ENCODE data around the gene TUBA3D. TPM values are rescaled to one million over a fixed set of nuclear protein-coding genes. Genes with fewer than 3 reads are reported as not detected.
"Not testable (repeated sequence)": the region's sequence is repeated elsewhere in the genome, so short reads cannot be mapped to it uniquely, and the experiment has no call there.

Gene TUBA3D
- total and polyA plus RNA-seq, 4 donors = 0.02 TPM; not detected in 3

GRCh38 chr2:131521961-131522781, 46.3 kb downstream of the TUBA3D start:
- no peak overlapping the region for H3K9ac ChIP-seq (ENCODE audit: insufficient read depth in 1 of 2, low read length in 2 of 2)
- WGBS, 2 donors = 87 to 91% methylated on average over 20 of the region's 20 CpGs
- TF ChIP-seq, protein P1, sequence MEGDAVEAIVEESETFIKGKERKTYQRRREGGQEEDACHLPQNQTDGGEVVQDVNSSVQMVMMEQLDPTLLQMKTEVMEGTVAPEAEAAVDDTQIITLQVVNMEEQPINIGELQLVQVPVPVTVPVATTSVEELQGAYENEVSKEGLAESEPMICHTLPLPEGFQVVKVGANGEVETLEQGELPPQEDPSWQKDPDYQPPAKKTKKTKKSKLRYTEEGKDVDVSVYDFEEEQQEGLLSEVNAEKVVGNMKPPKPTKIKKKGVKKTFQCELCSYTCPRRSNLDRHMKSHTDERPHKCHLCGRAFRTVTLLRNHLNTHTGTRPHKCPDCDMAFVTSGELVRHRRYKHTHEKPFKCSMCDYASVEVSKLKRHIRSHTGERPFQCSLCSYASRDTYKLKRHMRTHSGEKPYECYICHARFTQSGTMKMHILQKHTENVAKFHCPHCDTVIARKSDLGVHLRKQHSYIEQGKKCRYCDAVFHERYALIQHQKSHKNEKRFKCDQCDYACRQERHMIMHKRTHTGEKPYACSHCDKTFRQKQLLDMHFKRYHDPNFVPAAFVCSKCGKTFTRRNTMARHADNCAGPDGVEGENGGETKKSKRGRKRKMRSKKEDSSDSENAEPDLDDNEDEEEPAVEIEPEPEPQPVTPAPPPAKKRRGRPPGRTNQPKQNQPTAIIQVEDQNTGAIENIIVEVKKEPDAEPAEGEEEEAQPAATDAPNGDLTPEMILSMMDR (IDR thresholded peaks at IDR 0.05; ENCODE audit: control extremely low read depth, extremely low read depth) = no peak
- peaks cover 0 to 25% (median 2%) of the 10 kb centered on the region in 4 donors for H3K36me3 ChIP-seq (ENCODE audit: control insufficient read depth in 4 of 4, insufficient read depth in 4 of 4, low read length in 4 of 4)
- H3K9me3 ChIP-seq (ENCODE audit: control insufficient read depth in 4 of 4, insufficient read depth in 3 of 4, low read length in 3 of 4) = no peaks in the 10 kb centered on the region
- no peaks in the 10 kb centered on the region for H3K4me1 ChIP-seq (ENCODE audit: control insufficient read depth in 5 of 5, insufficient read depth in 5 of 5, low read length in 5 of 5)
- ATAC-seq (ENCODE audit: insufficient read depth, low FRiP score) (no peak), DNase-seq (no peak)
- H3K27me3 ChIP-seq (ENCODE audit: control insufficient read depth in 3 of 3, insufficient read depth in 3 of 3, low read length in 2 of 3) = no peaks in the 10 kb centered on the region
- H3K27ac ChIP-seq (ENCODE audit: low read depth in 1 of 2, low read length in 1 of 2) = no peak overlapping the region
- no peak overlapping the region for H3K4me3 ChIP-seq

DNA sequence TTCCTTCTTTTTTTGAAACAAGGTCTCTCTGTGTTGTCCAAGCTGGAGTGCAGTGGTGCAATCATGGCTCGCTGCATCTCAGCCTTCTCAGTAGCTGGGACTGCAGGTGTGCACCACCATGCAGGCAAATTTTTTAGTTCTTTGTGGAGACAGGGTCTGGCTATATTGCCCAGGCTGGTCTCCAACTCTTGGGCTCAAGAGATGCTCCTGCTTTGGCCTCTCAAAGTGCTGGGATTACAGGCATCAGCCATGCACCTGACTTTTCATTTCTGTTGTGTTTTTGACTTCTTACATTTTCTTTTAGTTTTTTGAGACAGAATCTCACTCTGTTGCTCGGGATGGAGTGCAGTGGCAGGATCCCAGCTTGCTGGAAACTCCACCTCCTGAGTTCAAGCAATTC, 49.3 kb downstream of the TUBA3D start:
- not testable (repeated sequence) for ATAC-seq (ENCODE audit: insufficient read depth, low FRiP score); H3K27me3 ChIP-seq (ENCODE audit: control insufficient read depth in 3 of 3, insufficient read depth in 3 of 3, low read length in 2 of 3); H3K9me3 ChIP-seq (ENCODE audit: control insufficient read depth in 4 of 4, insufficient read depth in 3 of 4, low read length in 3 of 4); H3K4me1 ChIP-seq (ENCODE audit: control insufficient read depth in 5 of 5, insufficient read depth in 5 of 5, low read length in 5 of 5); H3K9ac ChIP-seq (ENCODE audit: insufficient read depth in 1 of 2, low read length in 2 of 2); H3K27ac ChIP-seq (ENCODE audit: low read depth in 1 of 2, low read length in 1 of 2); H3K4me3 ChIP-seq; DNase-seq; H3K36me3 ChIP-seq (ENCODE audit: control insufficient read depth in 4 of 4, insufficient read depth in 4 of 4, low read length in 4 of 4)
- 88 to 90% methylated on average over 2 of the region's 2 CpGs for WGBS, 2 donors

GRCh38 chr2:131527131-131528001, 51.4 kb downstream of the TUBA3D start, which contains the start of gene CCDC74A:
CCDC74A (plus strand) TSS chr2:131527888; CDS start chr2:131527971, 83 bp downstream.
- ATAC-seq (ENCODE audit: insufficient read depth, low FRiP score) (peak; percentile 86), DNase-seq (peak; percentile 58 to 63 (median 58))
- not testable (repeated sequence) for H3K36me3 ChIP-seq (ENCODE audit: control insufficient read depth in 4 of 4, insufficient read depth in 4 of 4, low read length in 4 of 4); H3K27me3 ChIP-seq (ENCODE audit: control insufficient read depth in 3 of 3, insufficient read depth in 3 of 3, low read length in 2 of 3); H3K9me3 ChIP-seq (ENCODE audit: control insufficient read depth in 4 of 4, insufficient read depth in 3 of 4, low read length in 3 of 4); H3K27ac ChIP-seq (ENCODE audit: low read depth in 1 of 2, low read length in 1 of 2); H3K4me1 ChIP-seq (ENCODE audit: control insufficient read depth in 5 of 5, insufficient read depth in 5 of 5, low read length in 5 of 5); H3K4me3 ChIP-seq; H3K9ac ChIP-seq (ENCODE audit: insufficient read depth in 1 of 2, low read length in 2 of 2)
- 33 to 38% methylated on average over 39 to 41 of the region's 47 CpGs for WGBS, 2 donors

- peak in 1 of 3 donors; percentile 24 for DNase-seq
- H3K36me3 ChIP-seq (ENCODE audit: control insufficient read depth in 4 of 4, insufficient read depth in 4 of 4, low read length in 4 of 4); H3K9me3 ChIP-seq (ENCODE audit: control insufficient read depth in 4 of 4, insufficient read depth in 3 of 4, low read length in 3 of 4); H3K27me3 ChIP-seq (ENCODE audit: control insufficient read depth in 3 of 3, insufficient read depth in 3 of 3, low read length in 2 of 3); H3K9ac ChIP-seq (ENCODE audit: insufficient read depth in 1 of 2, low read length in 2 of 2); H3K4me3 ChIP-seq; H3K27ac ChIP-seq (ENCODE audit: low read depth in 1 of 2, low read length in 1 of 2); H3K4me1 ChIP-seq (ENCODE audit: control insufficient read depth in 5 of 5, insufficient read depth in 5 of 5, low read length in 5 of 5); ATAC-seq (ENCODE audit: insufficient read depth, low FRiP score): not testable (repeated sequence)
- 63 to 71% methylated on average over 22 to 25 of the region's 26 CpGs for WGBS, 2 donors
These were observed 53.3 kb downstream of the TUBA3D start for GRCh38 chr2:131528981-131529863.

DNA sequence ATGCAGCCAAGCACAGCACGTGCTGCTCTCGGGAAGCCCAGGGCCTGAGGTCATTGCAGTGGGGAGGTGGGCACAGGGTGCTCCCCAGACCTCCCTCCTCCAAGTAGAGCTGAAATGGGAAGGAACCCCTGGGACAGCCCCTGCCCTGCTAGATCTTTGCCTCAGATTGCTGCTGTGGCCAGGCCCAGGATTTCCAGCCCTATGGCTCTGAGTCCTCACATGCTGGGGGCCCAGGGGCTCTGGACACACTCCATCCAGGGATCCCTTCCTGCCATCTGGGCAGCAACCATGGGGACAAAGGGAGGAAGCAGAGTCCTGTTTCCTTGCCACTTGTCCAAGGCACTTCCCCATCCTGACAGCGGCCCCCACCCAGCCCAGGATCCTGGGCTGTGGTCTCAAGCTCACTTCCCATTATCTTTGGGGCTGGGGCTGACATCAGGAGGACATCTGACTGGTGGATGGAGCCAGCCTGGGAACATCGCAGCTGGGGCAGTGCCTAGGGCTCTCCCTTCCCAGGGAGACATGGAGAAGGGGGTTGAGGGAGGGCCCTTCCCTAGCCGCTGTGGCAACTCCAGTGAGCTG, 54.0 kb downstream of the TUBA3D start:
- WGBS, 2 donors = 83 to 88% methylated on average over 4 to 5 of the region's 5 CpGs
- not testable (repeated sequence) for DNase-seq; H3K27ac ChIP-seq (ENCODE audit: low read depth in 1 of 2, low read length in 1 of 2)

GRCh38 chr2:131530626-131531344, 54.9 kb downstream of the TUBA3D start:
- not testable (repeated sequence) for H3K27me3 ChIP-seq (ENCODE audit: control insufficient read depth in 3 of 3, insufficient read depth in 3 of 3, low read length in 2 of 3); H3K9me3 ChIP-seq (ENCODE audit: control insufficient read depth in 4 of 4, insufficient read depth in 3 of 4, low read length in 3 of 4); DNase-seq; H3K27ac ChIP-seq (ENCODE audit: low read depth in 1 of 2, low read length in 1 of 2); H3K4me1 ChIP-seq (ENCODE audit: control insufficient read depth in 5 of 5, insufficient read depth in 5 of 5, low read length in 5 of 5); ATAC-seq (ENCODE audit: insufficient read depth, low FRiP score); H3K36me3 ChIP-seq (ENCODE audit: control insufficient read depth in 4 of 4, insufficient read depth in 4 of 4, low read length in 4 of 4); H3K9ac ChIP-seq (ENCODE audit: insufficient read depth in 1 of 2, low read length in 2 of 2); H3K4me3 ChIP-seq
- WGBS, 2 donors = 81 to 85% methylated on average over 16 to 21 of the region's 22 CpGs

More for the DNA sequence above, 54.0 kb downstream of the TUBA3D start:
- H3K4me1 ChIP-seq (ENCODE audit: control insufficient read depth in 5 of 5, insufficient read depth in 5 of 5, low read length in 5 of 5); ATAC-seq (ENCODE audit: insufficient read depth, low FRiP score); H3K36me3 ChIP-seq (ENCODE audit: control insufficient read depth in 4 of 4, insufficient read depth in 4 of 4, low read length in 4 of 4); H3K27me3 ChIP-seq (ENCODE audit: control insufficient read depth in 3 of 3, insufficient read depth in 3 of 3, low read length in 2 of 3); H3K4me3 ChIP-seq; H3K9ac ChIP-seq (ENCODE audit: insufficient read depth in 1 of 2, low read length in 2 of 2); H3K9me3 ChIP-seq (ENCODE audit: control insufficient read depth in 4 of 4, insufficient read depth in 3 of 4, low read length in 3 of 4): not testable (repeated sequence)

Measured in lung (tissue), 12 donors.